Mesothelial cell of epicardium (in vitro differentiated cells): ENCODE data around the gene FCHSD1. TPM values are rescaled to one million over a fixed set of nuclear protein-coding genes. Genes with fewer than 3 reads are reported as not detected.

Experiments
- DNase-seq, 2 experiments: peaks; one replicate each; pipeline ENCODE4 v3.0.0; 2021; ENCODE audit warnings: low spot score in 2 of 2; ENCODE audit not compliant: unreplicated experiment in 2 of 2
- H3K27ac Mint-ChIP-seq: 2 replicates; pipeline ENCODE4 v1.8.0; 2021; ENCODE audit warnings: mixed read lengths
- H3K27me3 Mint-ChIP-seq: 2 replicates; pipeline ENCODE4 v1.8.0; 2021; ENCODE audit warnings: low read depth, mixed read lengths
- H3K36me3 Mint-ChIP-seq: 2 replicates; pipeline ENCODE4 v1.8.0; 2021; ENCODE audit warnings: mixed read lengths
- H3K4me1 Mint-ChIP-seq: 2 replicates; pipeline ENCODE4 v1.8.0; 2021; ENCODE audit warnings: mixed read lengths
- H3K4me3 Mint-ChIP-seq: 2 replicates; pipeline ENCODE4 v1.8.0; 2021; ENCODE audit warnings: mild to moderate bottlenecking, moderate library complexity, mixed read lengths
- H3K9me3 Mint-ChIP-seq: 2 replicates; pipeline ENCODE4 v1.8.0; 2021; ENCODE audit warnings: mixed read lengths
- total RNA-seq: library from RNA; stranded (reverse); gene quantifications from 3 replicates; pipeline ENCODE4 v1.2.1, GENCODE V29; 2021
- TF ChIP-seq, protein P1 (sequence below): fragments of 200-600 bp; sonication (generic); IDR thresholded peaks from one replicate; pipeline ENCODE4 v1.5.0; 2021; ENCODE audit warnings: antibody characterized with exemption; ENCODE audit not compliant: unreplicated experiment

The FCHSD1 gene
- total RNA-seq, 1 donor from 2014 or later, result 48.6 TPM

- H3K36me3 Mint-ChIP-seq, result no peaks in the 10 kb centered on the region
- no peak overlapping the region for H3K4me3 Mint-ChIP-seq
- peaks cover 31% of the 10 kb centered on the region for H3K4me1 Mint-ChIP-seq
- H3K9me3 Mint-ChIP-seq, result no peaks in the 10 kb centered on the region
- TF ChIP-seq, protein P1, sequence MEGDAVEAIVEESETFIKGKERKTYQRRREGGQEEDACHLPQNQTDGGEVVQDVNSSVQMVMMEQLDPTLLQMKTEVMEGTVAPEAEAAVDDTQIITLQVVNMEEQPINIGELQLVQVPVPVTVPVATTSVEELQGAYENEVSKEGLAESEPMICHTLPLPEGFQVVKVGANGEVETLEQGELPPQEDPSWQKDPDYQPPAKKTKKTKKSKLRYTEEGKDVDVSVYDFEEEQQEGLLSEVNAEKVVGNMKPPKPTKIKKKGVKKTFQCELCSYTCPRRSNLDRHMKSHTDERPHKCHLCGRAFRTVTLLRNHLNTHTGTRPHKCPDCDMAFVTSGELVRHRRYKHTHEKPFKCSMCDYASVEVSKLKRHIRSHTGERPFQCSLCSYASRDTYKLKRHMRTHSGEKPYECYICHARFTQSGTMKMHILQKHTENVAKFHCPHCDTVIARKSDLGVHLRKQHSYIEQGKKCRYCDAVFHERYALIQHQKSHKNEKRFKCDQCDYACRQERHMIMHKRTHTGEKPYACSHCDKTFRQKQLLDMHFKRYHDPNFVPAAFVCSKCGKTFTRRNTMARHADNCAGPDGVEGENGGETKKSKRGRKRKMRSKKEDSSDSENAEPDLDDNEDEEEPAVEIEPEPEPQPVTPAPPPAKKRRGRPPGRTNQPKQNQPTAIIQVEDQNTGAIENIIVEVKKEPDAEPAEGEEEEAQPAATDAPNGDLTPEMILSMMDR, result no peak
- no peak for DNase-seq
- no peak overlapping the region for H3K27ac Mint-ChIP-seq
- peaks cover 12% of the 10 kb centered on the region for H3K27me3 Mint-ChIP-seq
These were observed 34.4 kb upstream of the FCHSD1 start for GRCh38 chr5:141685591-141685990.

GRCh38 chr5:141683596-141684141, 32.5 kb upstream of the FCHSD1 start:
- Mint-ChIP-seq H3K27me3 (no peaks in the 10 kb centered on the region), H3K9me3 (no peaks in the 10 kb centered on the region), H3K27ac (peak overlapping the region; percentile 67), H3K36me3 (peaks cover 5% of the 10 kb centered on the region), H3K4me3 (no peak overlapping the region), H3K4me1 (peaks cover 35% of the 10 kb centered on the region)
- no peak for DNase-seq
- TF ChIP-seq, protein P1, result no peak

GRCh38 chr5:141681695-141682641, 30.8 kb upstream of the FCHSD1 start, which contains the start of gene ARAP3:
TSS of gene ARAP3 (minus strand) at chr5:141682230. CDS start at chr5:141680486, 1,744 bp downstream.
- H3K4me1 Mint-ChIP-seq, result peaks cover 29% of the 10 kb centered on the region
- no peaks in the 10 kb centered on the region for H3K9me3 Mint-ChIP-seq

DNA sequence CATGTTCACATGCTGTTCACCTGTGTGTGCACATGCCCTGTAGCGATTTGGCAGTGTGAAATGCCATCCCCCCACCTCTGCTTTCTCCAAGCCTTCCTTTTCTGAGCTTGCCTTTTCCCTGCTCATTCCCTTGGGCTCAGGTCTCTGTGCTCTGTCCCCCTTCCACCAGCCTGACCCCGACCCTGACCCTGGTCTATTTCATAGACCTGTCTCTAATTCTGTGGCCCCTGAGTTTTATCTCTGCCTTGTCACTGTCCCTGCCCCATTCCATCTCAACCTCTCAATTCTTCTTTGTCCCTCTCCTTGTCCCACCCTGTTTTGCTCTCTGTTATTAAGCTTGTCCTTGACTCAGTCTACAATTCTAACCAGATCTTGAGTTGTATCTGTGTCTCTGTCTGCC, 30.1 kb upstream of the FCHSD1 start:
- H3K4me1 Mint-ChIP-seq, result peaks cover 24% of the 10 kb centered on the region
- H3K27me3 Mint-ChIP-seq, result no peaks in the 10 kb centered on the region
- TF ChIP-seq, protein P1, result no peak
- no peaks in the 10 kb centered on the region for H3K9me3 Mint-ChIP-seq
- H3K4me3 Mint-ChIP-seq, result peak overlapping the region; percentile 63
- H3K27ac Mint-ChIP-seq, result peak overlapping the region; percentile 74
- DNase-seq, result no peak
- H3K36me3 Mint-ChIP-seq, result peaks cover 13% of the 10 kb centered on the region

More at GRCh38 chr5:141681695-141682641, 30.8 kb upstream of the FCHSD1 start, which contains the start of gene ARAP3:
- TF ChIP-seq, protein P1, result no peak
- peak; percentile 54 to 64 for DNase-seq
- no peaks in the 10 kb centered on the region for H3K27me3 Mint-ChIP-seq
- H3K4me3 Mint-ChIP-seq, result peak within 1 kb of the TSS; percentile 66
- H3K27ac Mint-ChIP-seq, result peak within 1 kb of the TSS; percentile 87
- peaks cover 13% of the 10 kb centered on the region for H3K36me3 Mint-ChIP-seq

DNA sequence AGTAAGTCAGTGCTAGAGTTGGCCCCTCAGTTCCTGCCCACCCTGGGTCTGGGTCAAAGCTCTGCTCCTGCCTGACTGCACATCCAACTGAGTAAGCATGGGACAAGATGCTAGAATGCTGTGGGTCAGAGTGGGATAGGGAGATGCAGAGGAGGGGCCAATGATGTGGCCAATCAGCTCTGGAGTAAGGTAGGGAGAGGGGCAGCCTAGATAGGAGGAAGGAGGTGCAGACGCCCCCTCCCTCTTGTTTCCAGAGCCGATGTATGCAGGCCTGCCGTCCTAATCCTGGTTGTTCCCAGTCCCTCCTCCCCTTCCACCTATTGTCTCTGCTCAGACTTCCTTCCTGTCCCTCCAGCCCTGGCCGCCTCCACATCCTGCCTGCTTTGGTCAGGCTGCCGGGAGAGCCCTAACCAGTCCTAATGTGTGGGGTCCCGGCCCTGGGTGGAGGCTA, 29.6 kb upstream of the FCHSD1 start:
- Mint-ChIP-seq H3K9me3 (no peaks in the 10 kb centered on the region), H3K27ac (peak overlapping the region; percentile 33), H3K36me3 (peaks cover 13% of the 10 kb centered on the region), H3K4me1 (peaks cover 24% of the 10 kb centered on the region), H3K4me3 (peak overlapping the region; percentile 63), H3K27me3 (no peaks in the 10 kb centered on the region)
- DNase-seq, result no peak
- TF ChIP-seq, protein P1, result no peak
